Endothelial cell of umbilical vein (primary cell): ENCODE results near the gene SPIB. TPM values are rescaled to one million over a fixed set of nuclear protein-coding genes. Genes with fewer than 3 reads are reported as not detected.

ENCODE experiments used
- BruUV-seq: library from RNA; stranded (reverse); fragments of 400-500 nt; replicated peaks from 2 replicates; lab custom pipeline; 2021; lab: Mats Ljungman, UMichigan
- CTCF ChIA-PET: fragments of 300-600, 350-600 bp; sonication (Branson Sonifier 250); formaldehyde crosslinking; loops from one replicate; lab custom pipeline; 2021; ENCODE audit warnings: antibody characterized with exemption, inconsistent platforms; lab: Charles Lee
- POLR2A ChIA-PET: fragments of 300-600, 350-600 bp; sonication (Branson Sonifier 250); formaldehyde crosslinking; loops from one replicate; lab custom pipeline; 2021; ENCODE audit warnings: antibody characterized with exemption, inconsistent platforms; lab: Charles Lee
- DNase-seq: peaks from one replicate; pipeline ENCODE4 v3.0.0-alpha.2; 2011; ENCODE audit warnings: low read depth, low spot score
- FAIRE-seq: peaks from 2 replicates; lab custom pipeline; 2011; peaks lifted over from hg19 to GRCh38; lab: Jason Lieb, UNC
- H2AFZ ChIP-seq: 2 replicates; pipeline ENCODE4 v1.6.0; 2012; ENCODE audit warnings: low read depth, low read length, control low read depth, inconsistent platforms
- H3K27ac ChIP-seq: 2 replicates; pipeline ENCODE4 v1.5.1; 2011; ENCODE audit warnings: low read depth, mild to moderate bottlenecking, control low read depth, low read length, moderate library complexity; ENCODE audit not compliant: insufficient read depth
- H3K27me3 ChIP-seq, 2 experiments: 2 replicates each; pipeline versions ENCODE4 v1.6.0 to v1.6.1; 2011; ENCODE audit warnings: low read length in 2 of 2, mixed read lengths in 1 of 2; ENCODE audit not compliant: control insufficient read depth in 2 of 2, insufficient read depth in 2 of 2
- H3K36me3 ChIP-seq, 2 experiments: 2 replicates in 1 of 2; 3 replicates in 1 of 2; pipeline ENCODE4 v1.5.1; 2011; ENCODE audit warnings: low read length in 2 of 2, mild to moderate bottlenecking in 1 of 2, moderate library complexity in 1 of 2; ENCODE audit not compliant: control insufficient read depth in 2 of 2, insufficient read depth in 2 of 2; ENCODE audit errors: extremely low read depth in 1 of 2
- H3K4me1 ChIP-seq: 3 replicates; pipeline ENCODE4 v1.5.1; 2011; ENCODE audit warnings: mild to moderate bottlenecking, low read length; ENCODE audit not compliant: control insufficient read depth, insufficient read depth; ENCODE audit errors: extremely low read depth
- H3K4me2 ChIP-seq: 2 replicates; pipeline ENCODE4 v1.6.1; 2011; ENCODE audit warnings: low read length, control low read depth, mixed read lengths; ENCODE audit not compliant: insufficient read depth
- H3K4me3 ChIP-seq, 3 experiments: fragments of 200-600 bp in 1 of 3; sonication (generic), shearing (Covaris generic) in 1 of 3; replicated peaks in 1 of 3; 2 replicates each; pipeline ENCODE4 v1.5.1; 2011 to 2016; ENCODE audit warnings: control low read depth in 3 of 3, low read length in 3 of 3, mild to moderate bottlenecking in 2 of 3, inconsistent platforms in 1 of 3, low read depth in 1 of 3, moderate library complexity in 1 of 3; ENCODE audit not compliant: insufficient read depth in 1 of 3
- H3K79me2 ChIP-seq: 2 replicates; pipeline ENCODE4 v1.6.0; 2012; ENCODE audit warnings: low read length, inconsistent platforms; ENCODE audit not compliant: control insufficient read depth, insufficient read depth
- H3K9ac ChIP-seq: replicated peaks from 2 replicates; pipeline ENCODE3; 2011; ENCODE audit warnings: low read length, control low read depth; ENCODE audit not compliant: insufficient read depth; ENCODE audit errors: extremely low read depth
- H3K9me1 ChIP-seq: replicated peaks from 3 replicates; pipeline ENCODE4 v1.6.0; 2011; ENCODE audit warnings: mild to moderate bottlenecking, low read length; ENCODE audit not compliant: control insufficient read depth, insufficient read depth; ENCODE audit errors: extremely low read depth
- H3K9me3 ChIP-seq: replicated peaks from 2 replicates; pipeline ENCODE4 v1.5.1; 2012; ENCODE audit warnings: low read length, inconsistent platforms; ENCODE audit not compliant: control insufficient read depth, insufficient read depth
- H4K20me1 ChIP-seq: replicated peaks from 2 replicates; pipeline ENCODE3; 2011; ENCODE audit warnings: mild to moderate bottlenecking, low read length; ENCODE audit not compliant: control insufficient read depth, insufficient read depth; ENCODE audit errors: extremely low read depth
- EZH2 ChIP-seq: IDR thresholded peaks from 2 replicates; pipeline ENCODE4 v1.6.1; 2012; ENCODE audit warnings: borderline replicate concordance, low read depth, mild to moderate bottlenecking, moderate library complexity, low read length, inconsistent platforms; ENCODE audit not compliant: severe bottlenecking
- FOS ChIP-seq: IDR thresholded peaks from 2 replicates; pipeline ENCODE4 v1.6.1; 2011; ENCODE audit warnings: mild to moderate bottlenecking, low read length, moderate library complexity, borderline replicate concordance; ENCODE audit not compliant: insufficient read depth
- GATA2 ChIP-seq: IDR thresholded peaks from 2 replicates; pipeline ENCODE4 v1.7.0; 2011; ENCODE audit warnings: low read depth, mild to moderate bottlenecking, moderate library complexity, mixed read lengths, low read length; ENCODE audit not compliant: insufficient read length, insufficient read depth
- JUN ChIP-seq: IDR thresholded peaks from 2 replicates; pipeline ENCODE4 v1.6.1; 2011; ENCODE audit warnings: borderline replicate concordance, low read depth; ENCODE audit not compliant: insufficient read length, insufficient read depth
- MYC ChIP-seq: IDR thresholded peaks from one replicate; pipeline ENCODE4 v1.6.1; 2011; ENCODE audit warnings: mild to moderate bottlenecking, low read depth, low read length
- POLR2A ChIP-seq: IDR thresholded peaks from 2 replicates; pipeline ENCODE4 v1.6.1; 2012; ENCODE audit warnings: low read depth, mild to moderate bottlenecking, control low read depth, low read length
- POLR2AphosphoS5 ChIP-seq: IDR thresholded peaks from 2 replicates; pipeline ENCODE4 v1.6.1; 2012; ENCODE audit warnings: low read depth, mild to moderate bottlenecking, control low read depth, low read length, moderate library complexity; ENCODE audit not compliant: insufficient read depth
- dilution Hi-C: fragments of 300-500 bp; cut with MboI; formaldehyde crosslinking; loops from one replicate; pipeline ENCODE4 v1.15.0; 2019; ENCODE audit warnings: low sequenced_read_pairs; ENCODE audit not compliant: extremely low pct_ligation_motif_present
- intact Hi-C: fragments of 100-400 bp; cut with micrococcal nuclease; formaldehyde crosslinking; loops from one replicate; pipeline ENCODE4 v1.10.0; 2022
- polyA plus RNA-seq, 4 experiments: library from polyadenylated mRNA; depleted of rRNA in 3 of 4; stranded (reverse) in 3 of 4; unstranded in 1 of 4; fragments of >200 nt; gene quantifications; 2 replicates each; pipeline versions ENCODE4 v1.2.1 to v1.2.3, GENCODE V29; 2011 to 2012; ENCODE audit warnings: missing spikeins in 1 of 4
- total RNA-seq: library from RNA; stranded (reverse); gene quantifications from 2 replicates; pipeline ENCODE4 v1.2.3, GENCODE V29; 2021
- TF ChIP-seq, protein P1 (sequence below): IDR thresholded peaks from 2 replicates; pipeline ENCODE4 v1.6.1; 2011; ENCODE audit not compliant: insufficient read depth, insufficient read length
- TF ChIP-seq, protein P2 (sequence below), 2 donors: IDR thresholded peaks; 1 replicate in 1 of 2; 2 replicates in 1 of 2; pipeline ENCODE4 v1.5.1; 2011; ENCODE audit warnings: low read length in 2 of 2, mild to moderate bottlenecking in 2 of 2, moderate library complexity in 2 of 2, control low read depth in 1 of 2, inconsistent platforms in 1 of 2, low read depth in 1 of 2; ENCODE audit not compliant: insufficient read depth in 1 of 2; ENCODE audit errors: extremely low read depth in 1 of 2

The SPIB gene
- total and polyA plus RNA-seq, 2 donors (not counting 3 experiments of a cell fraction or from before 2014, with no cell fraction given) = not detected

DNA sequence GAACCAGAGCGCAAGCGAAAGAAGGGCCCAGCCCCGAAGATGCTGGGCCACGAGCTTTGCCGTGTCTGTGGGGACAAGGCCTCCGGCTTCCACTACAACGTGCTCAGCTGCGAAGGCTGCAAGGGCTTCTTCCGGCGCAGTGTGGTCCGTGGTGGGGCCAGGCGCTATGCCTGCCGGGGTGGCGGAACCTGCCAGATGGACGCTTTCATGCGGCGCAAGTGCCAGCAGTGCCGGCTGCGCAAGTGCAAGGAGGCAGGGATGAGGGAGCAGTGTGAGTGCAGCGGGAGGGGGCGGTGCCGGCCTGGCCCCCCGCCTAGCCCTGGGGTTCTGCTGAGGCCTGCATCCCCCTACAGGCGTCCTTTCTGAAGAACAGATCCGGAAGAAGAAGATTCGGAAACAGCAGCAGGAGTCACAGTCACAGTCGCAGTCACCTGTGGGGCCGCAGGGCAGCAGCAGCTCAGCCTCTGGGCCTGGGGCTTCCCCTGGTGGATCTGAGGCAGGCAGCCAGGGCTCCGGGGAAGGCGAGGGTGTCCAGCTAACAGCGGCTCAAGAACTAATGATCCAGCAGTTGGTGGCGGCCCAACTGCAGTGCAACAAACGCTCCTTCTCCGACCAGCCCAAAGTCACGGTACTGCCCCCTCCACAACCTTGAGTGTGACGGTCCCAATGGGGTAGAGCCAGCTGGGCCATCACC is 40.4 kb upstream of the SPIB start:
- no TSS peak for BruUV-seq
- H3K4me3 ChIP-seq = no peak overlapping the region
- H3K4me2 ChIP-seq = no peak overlapping the region
- no peaks in the 10 kb centered on the region for H4K20me1 ChIP-seq
- peaks cover 14% of the 10 kb centered on the region for H3K4me1 ChIP-seq
- no peak overlapping the region for H3K9ac ChIP-seq
- peaks cover 1% of the 10 kb centered on the region for H3K79me2 ChIP-seq
- H3K27me3 ChIP-seq = no peaks in the 10 kb centered on the region
- H3K27ac ChIP-seq = no peak overlapping the region
- no peak for FAIRE-seq
- CTCF ChIA-PET = no interaction called here
- POLR2A ChIA-PET = no interaction called here
- no peaks in the 10 kb centered on the region for H3K9me3 ChIP-seq
- dilution Hi-C loops = no loop called here
- H3K36me3 ChIP-seq = peaks cover 6 to 36% of the 10 kb centered on the region in 2 experiments
- H2AFZ ChIP-seq = no peak overlapping the region
- no peaks in the 10 kb centered on the region for H3K9me1 ChIP-seq
- DNase-seq = no peak
- no peak for TF ChIP-seq MYC
- no peak for TF ChIP-seq GATA2
- TF ChIP-seq JUN = no peak
- TF ChIP-seq POLR2AphosphoS5 = no peak
- no peak for TF ChIP-seq POLR2A
- no peak for TF ChIP-seq FOS
- TF ChIP-seq EZH2 = no peak
- TF ChIP-seq, protein P1, sequence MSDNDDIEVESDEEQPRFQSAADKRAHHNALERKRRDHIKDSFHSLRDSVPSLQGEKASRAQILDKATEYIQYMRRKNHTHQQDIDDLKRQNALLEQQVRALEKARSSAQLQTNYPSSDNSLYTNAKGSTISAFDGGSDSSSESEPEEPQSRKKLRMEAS = no peak
- TF ChIP-seq, protein P2, sequence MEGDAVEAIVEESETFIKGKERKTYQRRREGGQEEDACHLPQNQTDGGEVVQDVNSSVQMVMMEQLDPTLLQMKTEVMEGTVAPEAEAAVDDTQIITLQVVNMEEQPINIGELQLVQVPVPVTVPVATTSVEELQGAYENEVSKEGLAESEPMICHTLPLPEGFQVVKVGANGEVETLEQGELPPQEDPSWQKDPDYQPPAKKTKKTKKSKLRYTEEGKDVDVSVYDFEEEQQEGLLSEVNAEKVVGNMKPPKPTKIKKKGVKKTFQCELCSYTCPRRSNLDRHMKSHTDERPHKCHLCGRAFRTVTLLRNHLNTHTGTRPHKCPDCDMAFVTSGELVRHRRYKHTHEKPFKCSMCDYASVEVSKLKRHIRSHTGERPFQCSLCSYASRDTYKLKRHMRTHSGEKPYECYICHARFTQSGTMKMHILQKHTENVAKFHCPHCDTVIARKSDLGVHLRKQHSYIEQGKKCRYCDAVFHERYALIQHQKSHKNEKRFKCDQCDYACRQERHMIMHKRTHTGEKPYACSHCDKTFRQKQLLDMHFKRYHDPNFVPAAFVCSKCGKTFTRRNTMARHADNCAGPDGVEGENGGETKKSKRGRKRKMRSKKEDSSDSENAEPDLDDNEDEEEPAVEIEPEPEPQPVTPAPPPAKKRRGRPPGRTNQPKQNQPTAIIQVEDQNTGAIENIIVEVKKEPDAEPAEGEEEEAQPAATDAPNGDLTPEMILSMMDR (IDR thresholded peaks at IDR 0.05; ENCODE audit: extremely low read depth in 1 of 2, insufficient read depth in 1 of 2, low read depth in 1 of 2, low read length in 2 of 2) = no peak
- intact Hi-C loops = no loop called here
